Measurements from ENCODE around the gene FOXL3.

DNA sequence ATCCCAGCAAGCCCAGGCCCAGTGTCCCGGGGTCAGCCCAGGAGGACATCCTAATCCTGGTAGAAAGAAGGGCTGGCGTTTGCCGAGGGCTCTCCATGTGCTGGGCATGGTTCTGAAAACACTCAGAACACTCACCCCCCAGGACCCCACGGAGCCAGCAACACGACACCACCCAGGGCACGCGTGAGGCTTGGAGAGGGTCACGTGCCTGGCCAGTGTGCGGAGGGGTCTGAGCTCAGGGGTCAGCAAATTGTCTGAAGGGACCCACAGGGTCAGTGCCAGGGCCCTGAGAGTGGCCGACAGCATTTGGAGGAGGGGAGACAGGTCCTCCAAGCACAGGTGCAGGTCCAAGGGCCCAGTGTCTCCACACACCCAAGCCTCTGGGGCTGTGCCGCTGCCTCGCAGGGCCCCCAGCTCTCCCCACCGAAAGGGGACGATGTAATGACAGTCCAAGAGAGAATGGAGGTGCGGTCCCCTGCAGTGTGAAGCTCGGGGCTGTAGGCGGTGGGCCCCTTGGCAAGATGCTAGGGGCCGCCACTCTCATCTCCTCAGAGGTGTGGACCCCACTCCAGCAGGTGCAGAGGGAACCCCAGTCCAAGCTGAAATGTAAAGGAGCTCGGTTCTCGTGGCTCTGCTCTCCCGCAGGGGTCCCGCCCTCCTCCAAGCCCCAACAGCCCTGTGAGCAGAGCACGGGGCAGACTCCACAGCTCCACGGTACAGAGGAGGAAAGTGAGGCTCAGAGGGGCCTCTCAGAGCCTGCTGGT is 7.8 kb downstream of the FOXL3 start:
- TF ChIP-seq, protein P1, sequence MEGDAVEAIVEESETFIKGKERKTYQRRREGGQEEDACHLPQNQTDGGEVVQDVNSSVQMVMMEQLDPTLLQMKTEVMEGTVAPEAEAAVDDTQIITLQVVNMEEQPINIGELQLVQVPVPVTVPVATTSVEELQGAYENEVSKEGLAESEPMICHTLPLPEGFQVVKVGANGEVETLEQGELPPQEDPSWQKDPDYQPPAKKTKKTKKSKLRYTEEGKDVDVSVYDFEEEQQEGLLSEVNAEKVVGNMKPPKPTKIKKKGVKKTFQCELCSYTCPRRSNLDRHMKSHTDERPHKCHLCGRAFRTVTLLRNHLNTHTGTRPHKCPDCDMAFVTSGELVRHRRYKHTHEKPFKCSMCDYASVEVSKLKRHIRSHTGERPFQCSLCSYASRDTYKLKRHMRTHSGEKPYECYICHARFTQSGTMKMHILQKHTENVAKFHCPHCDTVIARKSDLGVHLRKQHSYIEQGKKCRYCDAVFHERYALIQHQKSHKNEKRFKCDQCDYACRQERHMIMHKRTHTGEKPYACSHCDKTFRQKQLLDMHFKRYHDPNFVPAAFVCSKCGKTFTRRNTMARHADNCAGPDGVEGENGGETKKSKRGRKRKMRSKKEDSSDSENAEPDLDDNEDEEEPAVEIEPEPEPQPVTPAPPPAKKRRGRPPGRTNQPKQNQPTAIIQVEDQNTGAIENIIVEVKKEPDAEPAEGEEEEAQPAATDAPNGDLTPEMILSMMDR (IDR thresholded peaks at IDR 0.05) = no peak
- no peak for TF ChIP-seq POLR2A (IDR thresholded peaks at IDR 0.05)

Measured in right lobe of liver (tissue), 4 donors.